ENCODE results near the gene ZNF260. TPM values are rescaled to one million over a fixed set of nuclear protein-coding genes. Genes with fewer than 3 reads are reported as not detected.

Gene ZNF260
- total and polyA plus RNA-seq, 2 of the 13 experiments (the other 11 are each of a cell fraction or from before 2014, with no cell fraction given): 2.8 to 10.5 TPM

DNA sequence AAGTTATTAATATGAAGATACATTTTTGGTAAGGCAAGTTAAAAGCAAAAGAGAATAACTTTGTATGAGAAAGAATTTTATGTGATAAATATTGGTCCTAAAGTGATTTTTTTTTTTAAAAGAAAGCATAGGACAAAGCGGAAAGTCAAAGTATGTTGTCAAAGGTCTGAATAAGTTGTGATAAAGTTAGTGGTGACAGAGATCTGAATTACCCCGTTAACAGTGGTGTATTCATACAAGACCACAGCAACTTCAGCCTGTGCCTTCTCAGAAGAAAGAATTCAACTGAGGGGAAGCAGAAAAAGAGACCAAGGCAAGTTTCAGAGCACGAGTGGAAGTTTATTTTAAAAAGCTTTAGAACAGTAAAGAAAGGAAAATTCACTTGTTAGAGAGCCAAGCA is 19.7 kb downstream of the ZNF260 start:
- Histone ChIP-seq H3K79me2 (ENCODE audit: insufficient read depth, low read length) (no peaks in the 10 kb centered on the region), H3K27me3 (ENCODE audit: control insufficient read depth in 1 of 2, insufficient read depth in 2 of 2, low read length in 2 of 2) (no peaks in the 10 kb centered on the region), H3K9ac (ENCODE audit: insufficient read depth, low read depth, low read length) (no peak overlapping the region), H3K9me3 (ENCODE audit: low read length) (peaks cover 81% of the 10 kb centered on the region), H3K27ac (ENCODE audit: extremely low read length, insufficient read depth, low read length) (no peak overlapping the region), H3K4me1 (ENCODE audit: insufficient read depth, low read length) (no peaks in the 10 kb centered on the region), H2AFZ (ENCODE audit: low read length) (no peak overlapping the region), H3K36me3 (replicated peaks in 1 of 2; ENCODE audit: control insufficient read depth in 1 of 2, insufficient read depth in 2 of 2, low read length in 2 of 2) (no peaks in the 10 kb centered on the region), H4K20me1 (ENCODE audit: insufficient read depth, low read length) (no peaks in the 10 kb centered on the region), H3K4me2 (ENCODE audit: low read depth, low read length) (no peak overlapping the region), H3K4me3 (replicated peaks in 1 of 3; ENCODE audit: insufficient read depth in 1 of 3, low read depth in 2 of 3, low read length in 3 of 3) (no peak overlapping the region)
- CTCF ChIA-PET (ENCODE audit: low intra/inter-chr PET ratio, low total read pairs): no interaction called here
- no TSS peak for BruUV-seq (replicated peaks)
- in situ Hi-C loops (cut with HindIII; ENCODE audit: extremely low pct_ligation_motif_present, low pct_unique_long_range_greater_than_20kb) (no loop called here), intact Hi-C loops (cut with micrococcal nuclease; ENCODE audit: unreplicated experiment) (no loop called here)
- WGBS (ENCODE audit: low lambda C conversion rate): 79% methylated on average over 3 of the region's 3 CpGs
- POLR2A ChIA-PET: no interaction called here
- TF ChIP-seq TBX2 (CRISPR knock-in tag; IDR thresholded peaks at IDR 0.05; ENCODE audit: borderline replicate concordance): no peak
- TF ChIP-seq ZNF850 (CRISPR knock-in tag; conservative IDR thresholded peaks at IDR 0.05): no peak
- no peak for TF ChIP-seq SMC3 (IDR thresholded peaks at IDR 0.05; ENCODE audit: low read length)
- TF ChIP-seq, protein P1, sequence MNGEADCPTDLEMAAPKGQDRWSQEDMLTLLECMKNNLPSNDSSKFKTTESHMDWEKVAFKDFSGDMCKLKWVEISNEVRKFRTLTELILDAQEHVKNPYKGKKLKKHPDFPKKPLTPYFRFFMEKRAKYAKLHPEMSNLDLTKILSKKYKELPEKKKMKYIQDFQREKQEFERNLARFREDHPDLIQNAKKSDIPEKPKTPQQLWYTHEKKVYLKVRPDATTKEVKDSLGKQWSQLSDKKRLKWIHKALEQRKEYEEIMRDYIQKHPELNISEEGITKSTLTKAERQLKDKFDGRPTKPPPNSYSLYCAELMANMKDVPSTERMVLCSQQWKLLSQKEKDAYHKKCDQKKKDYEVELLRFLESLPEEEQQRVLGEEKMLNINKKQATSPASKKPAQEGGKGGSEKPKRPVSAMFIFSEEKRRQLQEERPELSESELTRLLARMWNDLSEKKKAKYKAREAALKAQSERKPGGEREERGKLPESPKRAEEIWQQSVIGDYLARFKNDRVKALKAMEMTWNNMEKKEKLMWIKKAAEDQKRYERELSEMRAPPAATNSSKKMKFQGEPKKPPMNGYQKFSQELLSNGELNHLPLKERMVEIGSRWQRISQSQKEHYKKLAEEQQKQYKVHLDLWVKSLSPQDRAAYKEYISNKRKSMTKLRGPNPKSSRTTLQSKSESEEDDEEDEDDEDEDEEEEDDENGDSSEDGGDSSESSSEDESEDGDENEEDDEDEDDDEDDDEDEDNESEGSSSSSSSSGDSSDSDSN (CRISPR knock-in tag; IDR thresholded peaks at IDR 0.05): no peak
- no peak for TF ChIP-seq ZNF614 (CRISPR knock-in tag; IDR thresholded peaks at IDR 0.05; ENCODE audit: borderline replicate concordance)
- TF ChIP-seq, protein P2, sequence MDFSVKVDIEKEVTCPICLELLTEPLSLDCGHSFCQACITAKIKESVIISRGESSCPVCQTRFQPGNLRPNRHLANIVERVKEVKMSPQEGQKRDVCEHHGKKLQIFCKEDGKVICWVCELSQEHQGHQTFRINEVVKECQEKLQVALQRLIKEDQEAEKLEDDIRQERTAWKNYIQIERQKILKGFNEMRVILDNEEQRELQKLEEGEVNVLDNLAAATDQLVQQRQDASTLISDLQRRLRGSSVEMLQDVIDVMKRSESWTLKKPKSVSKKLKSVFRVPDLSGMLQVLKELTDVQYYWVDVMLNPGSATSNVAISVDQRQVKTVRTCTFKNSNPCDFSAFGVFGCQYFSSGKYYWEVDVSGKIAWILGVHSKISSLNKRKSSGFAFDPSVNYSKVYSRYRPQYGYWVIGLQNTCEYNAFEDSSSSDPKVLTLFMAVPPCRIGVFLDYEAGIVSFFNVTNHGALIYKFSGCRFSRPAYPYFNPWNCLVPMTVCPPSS (IDR thresholded peaks at IDR 0.05): no peak
- TF ChIP-seq HNRNPH1 (optimal IDR thresholded peaks at IDR 0.05; ENCODE audit: low read depth, low read length): no peak
- TF ChIP-seq EZH2 (conservative IDR thresholded peaks at IDR 0.05; ENCODE audit: low read depth, low read length): no peak
- TF ChIP-seq SMARCE1 (IDR thresholded peaks at IDR 0.05; ENCODE audit: borderline replicate concordance): no peak
- no peak for TF ChIP-seq HNRNPL (IDR thresholded peaks at IDR 0.05; ENCODE audit: low read depth, low read length)
- TF ChIP-seq, protein P3, sequence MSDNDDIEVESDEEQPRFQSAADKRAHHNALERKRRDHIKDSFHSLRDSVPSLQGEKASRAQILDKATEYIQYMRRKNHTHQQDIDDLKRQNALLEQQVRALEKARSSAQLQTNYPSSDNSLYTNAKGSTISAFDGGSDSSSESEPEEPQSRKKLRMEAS (IDR thresholded peaks at IDR 0.05): no peak
- no peak for TF ChIP-seq SP5 (CRISPR knock-in tag; IDR thresholded peaks at IDR 0.05; ENCODE audit: borderline replicate concordance, low read depth)
- TF ChIP-seq FLYWCH1 (CRISPR knock-in tag; IDR thresholded peaks at IDR 0.05): no peak
- FAIRE-seq (no peak), DNase-seq (ENCODE audit: low spot score) (no peak), ATAC-seq (no peak)

All from HepG2 (cell line).